H4 (cell line): ENCODE data around the gene FNBP1. TPM values are rescaled to one million over a fixed set of nuclear protein-coding genes. Genes with fewer than 3 reads are reported as not detected.

Experiments
- DNase-seq: peaks from one replicate; pipeline ENCODE4 v3.0.0-alpha.2; 2015; ENCODE audit warnings: low spot score
- total RNA-seq: library from RNA; depleted of rRNA; stranded (reverse); fragments of >200 nt; shearing (Covaris generic); gene quantifications from 2 replicates; pipeline ENCODE4 v1.2.3, GENCODE V29; 2014

The FNBP1 gene
- total RNA-seq, 1 experiment from 2014 or later, result 19.2 TPM

DNA sequence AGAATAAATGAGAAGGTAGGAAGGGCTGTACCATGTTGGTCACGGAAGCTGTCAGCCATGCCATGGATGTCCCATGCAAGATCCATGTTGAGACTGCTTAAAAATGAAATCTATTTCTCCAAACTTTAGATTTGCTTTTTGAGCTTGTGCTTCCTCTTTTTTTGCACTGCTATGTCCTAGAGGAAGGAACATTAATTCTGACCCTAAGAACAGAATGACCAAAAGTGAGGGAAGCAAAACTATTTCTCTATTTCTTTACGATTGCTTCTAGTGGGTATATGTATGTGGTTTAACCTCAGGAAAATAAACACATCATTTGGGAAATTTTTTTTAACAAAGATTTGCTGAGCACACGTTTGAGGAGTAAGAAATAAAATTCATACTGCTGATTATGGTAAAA is 123.1 kb downstream of the FNBP1 start:
- DNase-seq, result no peak

DNA sequence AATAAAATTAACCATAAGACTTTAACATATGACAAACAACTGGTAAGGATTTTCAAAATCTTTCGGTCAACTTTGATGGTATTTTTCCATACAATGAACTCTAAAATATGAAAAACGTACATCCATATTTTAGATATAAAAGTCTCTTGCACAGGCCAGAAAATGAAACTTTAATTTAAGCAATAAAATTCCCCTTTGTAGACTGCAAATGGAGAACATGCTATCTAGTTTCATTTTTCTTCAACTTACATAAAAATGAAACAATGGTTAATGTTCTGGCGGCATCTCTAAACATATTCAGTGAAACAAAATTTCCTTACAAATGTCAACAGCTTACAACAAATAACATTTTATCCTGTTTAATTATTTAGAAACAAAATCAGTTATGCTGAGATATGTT is 123.7 kb downstream of the FNBP1 start:
- no peak for DNase-seq

DNA sequence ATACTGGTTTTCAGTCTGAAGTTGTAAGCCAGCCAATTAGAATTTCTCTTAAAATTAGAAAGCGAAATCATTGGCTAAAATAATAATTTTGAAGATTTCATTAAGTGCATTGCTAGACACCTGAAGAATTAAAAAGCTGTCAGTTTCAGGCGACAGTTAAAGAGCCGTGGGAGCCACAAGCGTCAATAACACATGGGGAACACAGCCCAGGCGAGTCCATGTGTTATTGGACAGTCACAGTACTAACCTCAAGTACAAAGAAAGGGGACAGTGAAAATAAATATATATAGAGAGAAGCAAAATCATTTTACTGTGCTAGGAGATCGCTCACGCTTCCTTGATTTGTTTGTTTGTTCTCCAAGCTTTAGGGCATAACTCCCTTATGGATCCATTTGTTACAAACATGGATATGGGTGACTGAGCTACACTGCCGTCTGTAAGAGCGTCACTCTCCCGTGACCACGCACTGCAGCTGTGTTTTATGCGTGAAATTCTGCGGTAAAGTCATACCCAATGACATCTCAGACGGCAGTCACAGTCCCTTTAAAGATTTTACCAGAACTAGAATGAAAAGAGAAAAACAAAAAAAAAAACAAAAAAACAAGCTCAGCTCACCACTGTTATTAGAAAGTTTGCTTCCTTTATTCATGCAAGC is 124.6 kb downstream of the FNBP1 start:
- DNase-seq, result no peak

DNA sequence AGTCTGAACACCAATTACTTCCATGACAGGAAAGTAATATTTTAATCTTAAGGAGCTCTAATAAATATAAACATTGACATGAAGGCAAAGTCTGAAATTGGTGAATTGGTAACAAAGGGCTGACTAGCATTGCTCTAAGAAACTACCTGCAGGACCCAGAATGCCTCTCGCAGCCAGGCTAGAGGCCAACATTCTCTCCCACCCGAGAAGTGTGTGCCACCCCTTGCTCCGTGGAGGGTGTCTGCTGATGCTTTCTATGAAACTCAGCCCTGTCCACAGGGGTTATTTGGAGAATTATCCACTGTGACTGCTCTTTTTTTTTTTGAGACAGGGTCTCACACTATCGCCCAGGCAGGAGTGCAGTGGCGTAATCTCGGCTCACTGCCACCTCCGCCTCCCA is 126.3 kb downstream of the FNBP1 start:
- no peak for DNase-seq

DNA sequence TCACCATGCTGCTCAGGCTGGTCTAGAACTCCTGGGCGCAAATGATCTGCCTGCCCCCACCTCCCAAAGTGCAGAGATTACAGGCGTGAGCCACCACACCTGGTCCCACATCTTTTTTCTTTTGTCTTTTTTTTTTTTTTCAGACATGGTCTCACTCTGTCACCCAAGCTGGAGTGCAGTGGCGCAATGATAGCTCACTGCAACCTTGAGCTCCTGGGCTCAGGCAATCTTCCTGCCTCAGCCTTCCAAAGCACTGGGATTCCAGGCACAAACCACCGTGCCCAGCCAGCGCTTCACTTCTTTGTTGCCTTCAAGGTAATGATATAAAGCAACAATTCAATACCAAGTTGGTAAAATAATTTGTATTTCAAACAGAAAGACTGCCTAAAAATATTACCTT is 128.9 kb downstream of the FNBP1 start:
- DNase-seq, result no peak

DNA sequence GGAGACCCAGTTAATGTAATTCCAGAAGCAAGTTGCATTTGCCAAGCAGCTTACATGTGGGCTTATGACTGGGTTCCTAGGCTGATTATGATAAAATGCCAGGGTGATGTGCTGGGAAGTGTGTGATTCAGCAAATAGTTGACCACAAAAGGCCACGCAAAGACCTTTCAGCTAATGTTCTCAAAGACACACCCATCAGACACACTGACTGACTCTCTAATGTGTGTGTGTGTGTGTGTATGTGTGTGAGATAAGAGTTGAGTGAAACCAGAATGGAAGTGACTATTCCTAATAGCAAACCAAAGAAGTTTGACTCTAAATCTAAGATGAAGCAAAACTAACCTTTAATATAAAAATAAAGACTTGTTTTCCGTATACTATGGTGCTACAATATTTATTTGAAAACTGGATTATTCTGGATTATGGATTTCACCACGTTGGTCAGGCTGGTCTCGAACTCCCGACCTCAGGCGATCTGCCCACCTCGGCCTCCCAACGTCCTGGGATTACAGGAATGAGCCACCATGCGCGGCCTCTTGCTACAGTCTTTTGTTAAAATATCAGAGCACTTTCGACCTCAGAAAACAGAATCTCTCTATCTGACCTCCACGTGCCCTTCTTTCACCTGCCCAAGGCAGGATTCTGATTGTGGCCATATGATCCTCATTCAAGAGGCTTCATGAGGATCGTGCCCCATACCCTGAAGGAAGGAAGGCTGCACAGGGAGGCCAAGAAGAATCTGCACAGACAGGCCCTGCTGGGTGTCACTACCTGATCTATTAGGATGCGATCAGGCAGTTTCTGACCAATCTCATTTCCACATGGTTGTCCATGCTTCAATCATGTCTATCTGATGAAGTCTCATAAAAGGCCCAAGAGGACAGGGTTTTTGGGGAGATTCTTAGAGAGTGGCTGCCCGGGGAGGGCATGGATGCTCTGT is 132.1 kb downstream of the FNBP1 start:
- peak; percentile 98 for DNase-seq

DNA sequence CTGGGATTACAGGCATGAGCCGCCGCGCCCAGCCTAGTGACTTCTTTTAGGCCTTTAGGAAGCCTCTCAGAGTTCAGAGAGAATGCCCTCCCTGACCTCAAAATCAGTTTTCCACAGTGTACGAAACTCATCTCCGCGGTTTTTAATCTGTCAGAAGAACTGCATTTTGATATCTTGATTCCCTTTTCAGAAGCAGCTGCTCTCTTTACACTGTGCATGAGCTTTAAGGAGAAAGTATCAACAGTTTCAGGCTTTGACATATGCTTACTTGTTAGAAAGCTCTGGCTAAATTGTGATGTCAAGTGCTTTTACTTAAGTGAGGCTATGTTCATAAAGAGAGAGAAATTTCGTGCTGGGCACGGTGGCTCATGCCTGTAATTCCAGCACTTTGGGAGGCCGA is 133.1 kb downstream of the FNBP1 start:
- DNase-seq, result no peak

DNA sequence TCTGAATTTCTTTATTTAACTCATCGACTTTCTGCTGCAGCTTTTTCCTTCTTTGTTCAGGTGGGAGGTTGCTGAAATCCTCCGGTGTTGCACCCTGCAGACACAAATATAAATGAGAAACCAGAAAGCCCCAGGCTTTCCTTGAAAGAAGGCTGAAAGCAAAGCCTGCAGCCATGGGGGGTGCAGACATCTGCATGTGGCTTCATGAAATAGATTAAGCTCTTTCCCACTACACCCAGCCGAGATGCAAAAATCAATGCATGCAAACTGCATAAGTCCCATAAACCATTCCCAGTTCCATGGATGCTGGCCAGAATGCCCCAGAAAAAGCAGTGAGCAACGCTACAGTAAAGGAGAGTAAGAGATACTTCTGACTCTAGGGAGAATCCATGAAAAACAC is 134.1 kb downstream of the FNBP1 start:
- no peak for DNase-seq

DNA sequence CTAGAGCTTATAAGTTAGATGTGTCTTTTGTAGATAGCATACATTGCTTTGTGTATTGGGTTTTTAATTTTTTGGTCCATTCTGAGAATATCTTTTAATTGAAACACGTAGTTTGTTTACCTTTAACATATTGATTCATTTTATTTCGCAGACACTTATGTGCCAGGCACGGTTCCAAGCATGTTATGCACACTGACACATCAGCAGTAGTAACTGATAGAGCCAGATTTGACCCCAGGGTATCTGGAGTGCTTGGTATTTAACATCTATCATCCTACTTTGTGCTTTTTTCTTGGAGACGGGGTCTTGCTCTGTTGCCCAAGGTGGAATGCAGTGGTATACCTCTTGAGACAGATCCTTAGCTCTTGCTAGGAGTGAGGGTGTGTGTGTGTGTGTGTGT is 135.8 kb downstream of the FNBP1 start:
- no peak for DNase-seq

DNA sequence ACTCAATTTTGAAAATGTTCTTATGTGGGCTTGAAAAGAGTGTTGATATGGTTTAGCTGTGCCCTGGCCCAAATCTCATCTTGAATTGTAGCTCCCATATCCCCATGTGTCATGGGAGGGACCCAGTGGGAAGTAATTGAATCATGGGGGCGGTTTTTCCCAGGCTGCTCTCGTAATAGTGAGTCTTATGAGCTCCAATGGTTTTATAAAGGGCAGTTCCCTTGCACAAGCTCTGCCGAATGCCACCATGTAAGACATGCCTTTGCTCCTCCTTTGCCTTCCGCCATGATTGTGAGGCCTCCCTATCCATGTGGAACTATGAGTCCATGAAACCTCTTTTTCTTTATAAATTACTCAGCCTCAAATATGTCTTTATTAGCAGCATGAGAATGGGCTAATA is 136.7 kb downstream of the FNBP1 start:
- no peak for DNase-seq

DNA sequence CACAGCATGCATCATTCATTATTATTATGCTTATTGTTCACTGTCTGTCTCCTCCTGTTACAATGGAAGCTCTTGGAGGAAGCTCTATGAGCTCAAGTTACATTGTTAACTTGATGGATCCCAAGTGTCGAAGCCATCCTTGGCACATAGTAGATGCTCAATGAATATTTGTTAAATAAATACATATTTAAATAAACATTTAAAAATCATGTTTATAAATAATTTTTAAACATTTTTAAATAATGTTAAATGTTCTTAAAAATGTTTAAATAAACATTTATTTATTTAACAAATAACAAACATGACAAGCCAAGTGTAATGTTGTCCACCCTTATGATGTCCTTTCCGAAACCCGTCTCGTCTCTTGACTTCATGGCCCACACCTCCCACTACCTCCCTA is 138.3 kb downstream of the FNBP1 start:
- DNase-seq, result no peak

DNA sequence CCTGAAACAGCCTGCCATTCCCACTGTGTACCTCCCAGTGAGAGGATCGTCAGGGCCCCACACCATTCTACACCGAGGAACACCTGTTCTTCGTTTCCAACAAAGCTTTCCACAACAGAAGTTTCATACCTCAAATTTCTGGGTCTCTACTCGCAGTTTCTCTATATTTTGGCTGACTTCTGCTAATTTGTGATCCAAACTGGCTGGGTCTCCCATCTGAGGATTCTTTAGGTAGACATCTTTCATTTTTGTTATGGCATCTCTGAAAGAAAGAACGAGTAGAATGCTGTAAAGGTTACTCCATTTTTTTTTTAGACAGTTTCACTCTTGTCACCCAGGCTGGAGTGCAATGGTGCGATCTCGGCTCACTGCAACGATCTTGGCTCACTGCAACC is 140.3 kb downstream of the FNBP1 start:
- no peak for DNase-seq

DNA sequence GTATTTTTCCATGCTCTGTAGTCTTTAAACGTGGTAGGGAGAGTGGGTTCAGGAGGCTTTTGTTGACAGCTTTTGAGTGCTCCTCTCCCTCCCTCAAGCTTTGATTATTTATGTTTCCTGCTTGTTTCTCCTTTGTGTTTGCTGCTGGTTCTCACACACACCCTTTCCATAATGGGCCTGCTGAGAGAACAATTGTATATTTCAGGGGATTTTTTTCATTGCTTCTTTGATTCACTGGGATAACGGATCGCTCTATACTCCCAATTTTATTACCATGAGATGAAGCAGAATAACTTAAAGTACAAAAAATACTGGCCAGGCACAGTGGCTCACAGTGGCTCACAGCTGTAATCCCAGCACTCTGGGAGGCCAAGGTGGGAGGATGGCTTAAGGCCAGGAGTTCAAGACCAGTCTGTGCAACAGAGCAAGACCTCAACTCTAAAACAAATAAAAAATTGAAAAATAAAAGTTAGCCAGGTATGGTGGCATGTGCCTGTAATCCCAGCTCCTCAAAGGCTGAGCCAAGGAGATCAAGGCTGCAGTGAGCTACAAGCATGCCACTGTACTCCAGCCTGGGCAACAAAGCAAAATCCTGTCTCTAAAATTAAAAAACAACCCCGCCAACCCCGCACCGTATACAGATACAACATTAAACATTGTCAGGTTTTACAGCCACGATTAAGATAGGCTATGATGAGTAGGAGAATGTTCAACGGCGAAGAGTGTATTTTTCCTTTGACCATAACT is 140.8 kb downstream of the FNBP1 start:
- DNase-seq, result no peak

DNA sequence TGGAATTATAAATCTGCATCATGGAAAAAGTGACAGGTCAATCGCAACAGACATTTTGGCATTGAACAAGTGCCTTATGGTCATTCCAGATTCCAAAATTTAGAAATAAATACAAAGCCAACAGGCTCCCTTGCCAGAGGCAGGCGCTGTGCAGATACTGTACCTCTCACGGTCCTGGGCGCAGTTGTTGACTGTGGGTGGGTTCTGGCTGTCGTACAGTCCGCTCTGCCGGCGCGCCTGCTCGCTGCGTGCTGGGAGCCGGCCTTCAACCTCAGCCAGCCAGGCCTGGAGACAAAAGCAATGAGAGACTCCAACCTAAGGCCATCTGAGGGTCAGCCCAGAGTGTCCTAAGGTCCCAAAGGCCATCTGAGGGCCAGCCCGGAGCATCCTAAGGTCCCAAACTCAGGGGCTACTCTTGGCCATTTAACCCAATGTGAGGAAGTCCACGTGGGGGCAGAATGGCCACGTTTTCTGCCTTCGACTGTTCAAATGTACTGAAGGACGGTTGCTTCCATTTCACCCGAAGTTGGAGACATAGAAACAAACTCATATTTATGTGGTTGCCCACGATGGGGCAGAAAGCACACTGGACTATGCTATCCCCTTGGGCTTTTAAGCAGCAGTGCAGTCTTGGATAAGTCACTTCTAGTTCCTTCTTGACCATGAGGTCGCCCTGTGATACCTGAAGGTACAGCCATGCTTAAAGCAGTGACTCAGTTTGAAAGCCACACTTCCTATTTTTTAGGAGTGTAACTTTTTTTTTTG is 142.5 kb downstream of the FNBP1 start:
- no peak for DNase-seq

DNA sequence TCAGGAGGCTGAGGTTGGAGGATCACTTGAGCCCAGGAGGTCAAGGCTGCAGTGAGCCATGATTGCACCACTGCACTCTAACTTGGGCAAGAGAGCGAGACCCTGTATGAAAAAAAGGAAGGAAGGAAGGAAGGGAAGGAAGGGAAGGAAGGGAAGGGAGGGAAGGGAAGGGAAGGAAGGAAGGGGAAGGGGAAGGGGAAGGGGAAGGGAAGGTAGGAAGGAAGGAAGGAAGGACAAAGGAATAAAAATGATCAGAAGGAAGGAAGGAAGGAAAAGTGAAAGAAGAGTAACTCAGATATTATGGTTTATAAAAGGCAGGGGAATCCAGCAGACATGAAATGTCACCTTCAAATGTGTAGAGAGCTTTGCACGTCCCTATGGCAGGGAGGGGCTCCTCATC is 143.4 kb downstream of the FNBP1 start:
- no peak for DNase-seq

DNA sequence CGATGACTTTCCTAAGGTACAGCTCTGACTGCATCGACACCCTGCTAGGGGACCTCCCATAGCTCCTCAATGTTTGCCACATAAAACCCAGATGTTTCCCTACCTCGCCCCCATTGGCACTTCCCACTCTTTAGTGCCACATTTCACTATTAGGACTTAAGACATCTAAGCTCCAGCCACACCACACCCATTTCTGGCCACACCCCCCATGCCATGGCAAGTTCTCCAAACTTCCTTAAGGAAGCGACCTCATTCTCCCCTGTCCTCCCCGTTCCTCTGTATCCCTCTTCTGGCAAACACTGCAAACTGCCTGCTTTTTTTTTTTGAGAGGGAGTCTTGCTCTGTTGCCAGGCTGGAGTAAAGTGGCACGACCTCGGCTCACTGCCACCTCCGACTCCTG is 144.8 kb downstream of the FNBP1 start:
- peak; percentile 47 for DNase-seq

DNA sequence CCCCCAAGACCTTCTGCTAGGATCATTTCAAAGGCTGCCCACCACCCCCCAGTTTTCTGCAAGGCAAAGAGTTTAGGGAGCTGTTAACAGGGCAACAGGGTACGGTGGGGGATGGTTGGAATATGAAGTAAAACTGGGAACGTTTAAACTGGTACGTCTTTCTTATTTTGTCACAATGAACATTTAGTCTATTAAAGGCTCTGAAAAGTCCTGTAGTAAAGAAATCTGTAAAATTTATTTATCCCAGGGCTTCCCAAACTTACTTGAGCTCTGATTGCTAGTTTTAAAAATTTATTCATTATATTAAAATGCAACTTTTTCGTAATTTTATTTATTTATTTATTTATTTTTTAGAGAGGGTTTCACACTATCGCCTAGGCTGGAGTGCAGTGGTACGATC is 145.7 kb downstream of the FNBP1 start:
- no peak for DNase-seq

DNA sequence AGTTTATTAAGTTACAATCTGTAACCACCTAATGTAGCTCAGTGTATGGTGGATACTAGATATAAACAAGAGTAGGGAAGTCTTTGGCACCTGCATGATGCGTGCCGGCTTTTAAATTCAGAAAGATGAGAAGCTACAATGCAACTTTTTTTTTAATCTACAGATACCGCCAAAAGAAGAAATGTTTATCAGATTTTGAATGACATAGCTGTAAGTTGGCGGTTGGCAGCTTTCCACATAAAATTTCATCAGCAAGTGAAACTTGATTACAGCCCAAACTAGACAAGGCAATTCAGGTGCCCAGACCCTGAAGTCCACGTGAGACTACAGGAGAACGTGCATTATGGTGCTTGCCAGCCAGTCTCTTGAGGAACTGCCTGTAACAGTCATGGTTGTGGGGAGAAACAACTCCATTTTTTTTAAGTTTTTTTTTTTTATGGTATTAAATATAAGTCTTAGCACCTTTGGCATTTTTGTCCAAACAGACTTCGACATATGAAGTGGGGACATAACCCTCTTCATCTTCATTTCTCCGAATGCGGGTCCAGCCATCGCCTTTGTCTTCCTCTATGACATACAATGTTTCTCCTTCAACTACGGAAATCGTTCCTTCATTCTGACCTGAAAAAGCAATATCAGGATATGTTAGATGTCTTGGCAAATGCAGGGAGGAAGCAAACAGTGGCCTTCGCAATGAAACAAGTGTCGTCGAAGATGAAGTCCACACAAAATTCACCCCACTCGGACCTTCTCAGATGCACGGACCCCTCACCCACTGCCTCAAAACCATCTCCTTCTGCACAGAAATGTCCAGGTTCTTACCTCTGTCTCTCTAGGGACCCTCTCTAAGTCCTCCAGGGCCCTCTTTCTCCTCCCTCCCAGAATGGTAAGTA is 147.4 kb downstream of the FNBP1 start:
- no peak for DNase-seq

DNA sequence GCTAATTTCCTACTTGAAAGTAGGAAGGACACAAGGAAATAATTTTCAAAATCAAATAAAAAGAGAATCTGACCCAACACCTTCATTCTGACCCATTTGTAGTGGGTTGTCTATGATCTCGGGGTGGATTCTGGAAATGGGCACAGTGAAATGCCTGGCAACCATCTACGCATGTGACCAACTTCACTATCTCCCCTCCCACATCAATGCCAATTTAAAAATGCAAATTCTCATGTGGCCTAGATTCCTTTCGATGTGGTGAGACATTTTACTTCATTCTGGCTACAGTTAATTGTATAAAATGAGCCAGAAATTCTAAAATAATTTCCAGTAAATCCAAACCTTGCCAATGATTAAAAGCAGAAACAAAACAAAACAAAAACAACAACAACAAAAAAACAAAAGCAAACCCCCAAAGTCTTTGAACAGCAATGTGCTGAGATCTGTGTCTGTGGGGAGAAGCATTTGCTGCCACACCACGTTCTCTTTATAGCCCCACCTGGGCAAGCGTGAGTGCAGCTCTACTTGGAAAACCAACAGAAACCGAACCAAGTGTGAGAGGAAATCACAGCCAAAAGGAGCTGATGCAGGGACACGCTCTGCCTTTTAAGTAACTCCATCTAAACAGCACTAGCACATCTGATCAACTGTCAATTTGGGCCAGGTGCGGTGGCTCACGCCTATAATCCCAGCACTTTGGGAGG is 148.7 kb downstream of the FNBP1 start:
- no peak for DNase-seq

DNA sequence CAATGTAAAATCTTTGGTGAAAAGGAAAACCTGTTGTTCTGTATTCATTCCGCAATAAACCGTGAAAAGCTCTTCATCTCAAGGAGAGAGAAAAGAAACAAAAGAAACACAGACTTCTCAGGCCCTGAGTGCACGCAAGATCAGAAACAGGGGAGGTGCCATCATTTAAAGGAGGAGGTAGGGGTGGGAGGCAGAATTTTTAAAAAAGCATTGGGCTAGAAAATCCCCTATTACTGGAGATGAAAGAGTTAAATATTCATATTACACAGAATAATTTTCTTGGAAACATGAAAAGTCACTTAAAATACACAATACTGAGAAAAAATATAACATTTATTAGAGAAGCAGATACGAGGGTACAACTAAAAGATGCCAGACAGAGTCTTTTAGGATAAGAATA is 151.4 kb downstream of the FNBP1 start:
- no peak for DNase-seq
